Right lobe of liver (tissue), 6 donors: ENCODE results near the gene KIAA1671. TPM values are rescaled to one million over a fixed set of nuclear protein-coding genes. Genes with fewer than 3 reads are reported as not detected.

Experiments
- ATAC-seq, 4 donors: fragments of 200-7000 bp; cut with Tn5 transposase; one replicate each; pipeline ENCODE4 v1.9.1; 2020; ENCODE audit warnings: mild to moderate bottlenecking in 4 of 4, moderate library complexity in 4 of 4
- DNase-seq, 3 donors: peaks; one replicate each; pipeline ENCODE4 v3.0.0-alpha.2; 2020
- H3K27ac ChIP-seq, 3 donors: fragments of 200-600 bp; one replicate each; pipeline ENCODE4 v1.8.0; 2022
- H3K27me3 ChIP-seq, 2 donors: fragments of 200-600 bp; one replicate each; pipeline ENCODE4 v1.8.0; 2022
- H3K36me3 ChIP-seq, 4 donors: fragments of 200-600 bp; sonication (generic) in 1 of 4; one replicate each; pipeline versions ENCODE4 v1.5.1 to v1.8.0; 2017 to 2022; ENCODE audit warnings: control low read depth in 1 of 4
- H3K4me1 ChIP-seq, 4 donors: fragments of 200-600 bp; sonication (generic) in 1 of 4; one replicate each; pipeline versions ENCODE4 v1.5.1 to v1.8.0; 2017 to 2022; ENCODE audit warnings: control low read depth in 1 of 4
- H3K4me3 ChIP-seq, 3 donors: fragments of 200-600 bp; one replicate each; pipeline ENCODE4 v1.8.0; 2022
- H3K9me3 ChIP-seq, 4 donors: fragments of 200-600 bp; sonication (generic) in 1 of 4; one replicate each; pipeline versions ENCODE4 v1.5.1 to v1.8.0; 2017 to 2022; ENCODE audit warnings: control low read depth in 1 of 4
- CTCF ChIP-seq, 4 donors: fragments of 200-600 bp in 3 of 4; fragments of 450-650 bp in 1 of 4; IDR thresholded peaks; one replicate each; pipeline versions ENCODE4 v1.5.1 to v1.8.0; 2016 to 2022; ENCODE audit warnings: antibody characterized with exemption in 4 of 4, mild to moderate bottlenecking in 2 of 4
- POLR2A ChIP-seq: fragments of 450-650 bp; IDR thresholded peaks from one replicate; pipeline ENCODE4 v1.6.1; 2017; ENCODE audit warnings: antibody characterized with exemption, mild to moderate bottlenecking
- WGBS: methylation state at CpG from one replicate; pipeline ENCODE4 v1.1.6; 2018; ENCODE audit warnings: low coverage, low lambda C conversion rate; ENCODE audit not compliant: insufficient coverage; ENCODE audit errors: missing lambda C conversion rate; 5-methylcytosine and 5-hydroxymethylcytosine counted together
- intact Hi-C, 2 donors: fragments of 100-400 bp; cut with DNase I; formaldehyde crosslinking; loops; one replicate each; pipeline versions ENCODE4 v1.11.2 to v1.14.1; 2022
- total RNA-seq, 6 experiments: library from RNA; depleted of rRNA in 2 of 6; stranded (reverse); fragments of >200 nt in 2 of 6; fragmentation: NEBNext Ultra II Directional in 3 of 6; extraction: Animal tissue kit (Norgen Biotek cat#: 25700) in 3 of 6; gene quantifications; one replicate each; pipeline versions ENCODE4 v1.1.0 to v1.2.4, GENCODE V29; 2016 to 2023
- donor health status: DM: no; HTN: yes; CAD: no.
- donor health status: DM: no; HTN: no; CAD: no.
- donor health status: DM: no; HTN: no; CAD: no.
- donor health status: DM: no; HTN: yes; CAD: no.
- donor health status: DM: no; HTN: yes; CAD: no.

Gene KIAA1671
- total RNA-seq, 6 experiments from 2014 or later = 31.1 to 56.6 (median 39.2) TPM

DNA sequence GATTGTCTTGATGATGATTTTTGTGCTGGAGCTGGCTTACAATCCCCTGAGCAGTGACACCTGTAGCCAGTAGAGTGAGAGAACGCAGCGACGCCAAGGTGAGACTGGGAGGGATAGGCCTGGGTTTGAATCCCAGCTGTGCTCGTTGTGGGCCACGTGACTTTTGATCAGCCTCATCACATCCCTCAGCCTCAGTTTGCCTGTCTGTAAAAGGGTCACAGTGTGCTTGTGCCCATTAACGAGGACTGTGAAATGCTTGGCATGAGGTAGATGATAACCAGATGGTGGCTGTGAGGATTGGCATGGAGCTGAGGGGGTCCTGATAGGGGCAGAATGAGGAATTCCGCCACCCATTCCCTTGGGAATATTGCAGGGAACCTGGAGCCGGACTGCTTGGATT, 9.6 kb downstream of the KIAA1671 start:
- Histone ChIP-seq H3K27me3 (no peaks in the 10 kb centered on the region), H3K9me3 (no peaks in the 10 kb centered on the region), H3K27ac (no peak overlapping the region), H3K4me1 (peaks cover 0 to 18% (median 6%) of the 10 kb centered on the region in 4 donors), H3K36me3 (no peaks in the 10 kb centered on the region), H3K4me3 (no peak overlapping the region)
- intact Hi-C loops = no loop called here
- no peak for ATAC-seq
- DNase-seq = no peak
- 83% methylated on average over 1 of the region's 8 CpGs for WGBS
- TF ChIP-seq CTCF (IDR thresholded peaks at IDR 0.05) (no peak), POLR2A (no peak)

DNA sequence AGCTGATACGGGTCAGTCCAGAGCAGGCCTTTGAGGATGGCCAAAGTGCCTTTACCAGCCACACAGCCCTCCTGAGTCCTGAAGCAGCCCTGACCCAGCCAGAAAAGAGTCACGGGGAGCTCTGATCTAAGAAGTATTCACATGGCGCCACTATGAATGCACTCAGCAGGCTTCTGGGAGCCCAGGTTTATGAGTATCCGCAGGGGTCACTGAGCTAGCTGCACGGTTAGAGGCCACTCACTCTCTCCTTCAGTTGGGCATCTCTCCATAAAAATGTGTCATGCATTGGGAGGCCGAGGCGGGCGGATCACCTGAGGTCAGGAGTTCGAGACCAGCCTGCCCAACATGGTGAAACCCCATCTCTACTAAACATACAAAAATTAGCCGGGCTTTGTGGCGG, 10.3 kb downstream of the KIAA1671 start:
- Histone ChIP-seq H3K9me3 (no peaks in the 10 kb centered on the region), H3K27me3 (no peaks in the 10 kb centered on the region), H3K36me3 (no peaks in the 10 kb centered on the region), H3K4me1 (peaks cover 0 to 21% (median 6%) of the 10 kb centered on the region in 4 donors), H3K27ac (no peak overlapping the region), H3K4me3 (no peak overlapping the region)
- DNase-seq = no peak
- TF ChIP-seq CTCF (IDR thresholded peaks at IDR 0.05) (no peak), POLR2A (no peak)
- no CpG with 5 or more reads among the region's 11 CpGs for WGBS
- intact Hi-C loops = no loop called here
- no peak for ATAC-seq

DNA sequence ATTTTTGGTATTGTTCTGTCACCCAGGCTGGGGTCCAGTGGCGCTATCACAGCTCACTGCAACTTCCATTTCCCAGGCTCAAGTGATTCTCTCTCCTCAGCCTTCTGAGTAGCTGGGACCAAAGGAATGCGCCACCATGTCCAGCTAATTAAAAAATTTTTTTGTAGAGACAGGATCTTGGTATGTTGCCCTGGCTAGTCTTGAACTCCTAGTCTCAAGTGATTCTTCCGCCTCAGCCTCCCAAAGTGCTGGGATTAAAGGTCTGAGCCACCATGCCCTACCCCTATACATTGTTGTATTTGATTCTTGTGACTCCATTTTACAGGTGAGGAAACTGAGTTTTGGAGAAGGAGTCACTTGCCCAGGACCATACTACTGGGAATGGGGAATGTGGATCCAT, 11.9 kb downstream of the KIAA1671 start:
- Histone ChIP-seq H3K4me1 (peaks cover 0 to 23% (median 6%) of the 10 kb centered on the region in 4 donors), H3K9me3 (no peaks in the 10 kb centered on the region), H3K4me3 (no peak overlapping the region), H3K27me3 (no peaks in the 10 kb centered on the region), H3K36me3 (no peaks in the 10 kb centered on the region), H3K27ac (no peak overlapping the region)
- no peak for DNase-seq
- TF ChIP-seq CTCF (IDR thresholded peaks at IDR 0.05) = no peak
- TF ChIP-seq POLR2A = no peak
- no peak for ATAC-seq
- 69% methylated on average over 2 of the region's 3 CpGs for WGBS
- intact Hi-C loops = no loop called here

DNA sequence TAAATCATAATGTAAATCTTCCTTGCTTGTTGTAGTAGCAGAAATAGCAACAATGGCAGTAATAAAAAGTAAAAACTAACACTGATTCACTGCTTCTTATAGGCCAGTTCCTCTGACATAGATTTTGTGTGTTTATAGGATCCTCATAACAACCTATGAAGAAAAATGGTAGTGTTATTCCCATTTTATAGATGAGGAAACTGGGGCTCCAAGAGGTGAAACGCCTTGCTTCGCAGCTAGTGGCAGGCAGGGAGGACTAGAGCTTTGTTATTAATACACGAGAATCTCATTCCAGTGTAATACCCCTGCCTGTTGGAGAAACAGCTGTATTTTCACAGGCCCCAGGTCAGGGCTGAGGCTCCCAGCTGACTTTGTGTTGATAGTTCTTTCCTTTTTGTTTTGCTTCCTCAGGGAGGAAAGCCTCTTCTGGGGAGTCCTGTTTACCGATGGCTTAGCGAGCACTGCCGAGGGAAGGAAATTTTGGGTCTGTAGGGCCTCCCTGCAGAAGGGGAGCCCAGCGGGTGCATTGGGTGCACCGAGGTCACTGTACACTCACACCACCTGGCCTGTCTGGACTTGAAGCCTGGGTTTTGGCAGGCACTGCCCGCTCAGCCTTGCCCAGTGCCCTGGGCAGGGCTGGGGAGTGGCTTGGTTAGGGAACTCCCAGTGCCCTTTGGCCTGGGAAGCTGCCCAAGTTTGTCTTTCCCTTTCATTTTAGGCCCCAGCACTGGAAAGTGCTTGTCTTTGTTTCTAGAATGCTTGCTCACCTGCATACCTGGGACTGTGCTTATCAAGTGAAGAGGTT, 13.5 kb downstream of the KIAA1671 start:
- Histone ChIP-seq H3K27ac (peak overlapping the region in 2 of 3 donors; percentile 45 to 75), H3K4me1 (peaks cover 0 to 36% (median 6%) of the 10 kb centered on the region in 4 donors), H3K4me3 (no peak overlapping the region), H3K27me3 (no peaks in the 10 kb centered on the region), H3K9me3 (no peaks in the 10 kb centered on the region), H3K36me3 (no peaks in the 10 kb centered on the region)
- TF ChIP-seq CTCF (IDR thresholded peaks at IDR 0.05) (no peak), POLR2A (no peak)
- peak; percentile 90 to 95 (median 94) for DNase-seq
- ATAC-seq = peak; percentile 92 to 99 (median 98)
- 26% methylated on average over 7 of the region's 9 CpGs for WGBS
- intact Hi-C loops = no loop called here
